H1 (cell line): Measurements from ENCODE around the gene CLTCL1. TPM values are rescaled to one million over a fixed set of nuclear protein-coding genes. Genes with fewer than 3 reads are reported as not detected.

Experiments used
- CTCF ChIA-PET: fragments of 300-600 bp; sonication (Branson Sonifier 250); formaldehyde crosslinking; loops from one replicate; lab custom pipeline; 2021; ENCODE audit not compliant: partially characterized antibody; lab: Charles Lee
- POLR2A ChIA-PET: fragments of 300-600 bp; sonication (Branson Sonifier 250); formaldehyde crosslinking; loops from one replicate; lab custom pipeline; 2021; ENCODE audit warnings: inconsistent platforms; ENCODE audit not compliant: partially characterized antibody; lab: Charles Lee
- DNase-seq, 2 experiments: peaks; one replicate each; pipeline versions ENCODE4 v3.0.0 to v3.0.0-alpha.2; 2010 to 2022; ENCODE audit warnings: low spot score in 2 of 2, low read depth in 1 of 2, mixed read lengths in 1 of 2
- FAIRE-seq: peaks from 2 replicates; lab custom pipeline; 2011; peaks lifted over from hg19 to GRCh38; lab: Jason Lieb, UNC
- H2AFZ ChIP-seq: 2 replicates; pipeline ENCODE4 v1.8.1; 2012; ENCODE audit warnings: low read length, inconsistent platforms
- H2AK5ac ChIP-seq: 2 replicates; pipeline ENCODE4 v1.6.1; 2013; ENCODE audit warnings: low read depth, low read length
- H2BK120ac ChIP-seq: replicated peaks from 2 replicates; pipeline ENCODE3; 2013; ENCODE audit warnings: low read depth, low read length, inconsistent platforms
- H2BK12ac ChIP-seq: 2 replicates; pipeline ENCODE4 v1.6.1; 2013; ENCODE audit warnings: low read depth, low read length
- H2BK15ac ChIP-seq: 2 replicates; pipeline ENCODE4 v1.6.1; 2013; ENCODE audit warnings: low read length
- H2BK20ac ChIP-seq: 2 replicates; pipeline ENCODE4 v1.6.1; 2013; ENCODE audit warnings: low read length
- H2BK5ac ChIP-seq: 2 replicates; pipeline ENCODE4 v1.6.1; 2013; ENCODE audit warnings: low read depth, low read length
- H3K14ac ChIP-seq: 2 replicates; pipeline ENCODE4 v1.6.1; 2013; ENCODE audit warnings: inconsistent platforms; ENCODE audit not compliant: insufficient read length
- H3K18ac ChIP-seq: 2 replicates; pipeline ENCODE4 v1.6.1; 2013; ENCODE audit warnings: low read length; ENCODE audit errors: extremely low read depth
- H3K23ac ChIP-seq: 2 replicates; pipeline ENCODE4 v1.6.1; 2013; ENCODE audit warnings: inconsistent platforms; ENCODE audit not compliant: insufficient read length
- H3K23me2 ChIP-seq: 2 replicates; pipeline ENCODE4 v1.6.1; 2013; ENCODE audit warnings: low read depth, low read length
- H3K27ac ChIP-seq: 2 replicates; pipeline ENCODE4 v1.6.1; 2011; ENCODE audit warnings: low read depth, low read length, inconsistent platforms
- H3K27me3 ChIP-seq, 4 experiments: replicated peaks in 1 of 4; 1 replicate in 1 of 4; 2 replicates in 3 of 4; pipeline versions ENCODE4 v1.6.1 to v1.8.1; 2011 to 2013; ENCODE audit warnings: low read length in 3 of 4, mild to moderate bottlenecking in 3 of 4, inconsistent platforms in 2 of 4, mixed read lengths in 2 of 4, moderate library complexity in 1 of 4; ENCODE audit not compliant: control insufficient read depth in 3 of 4, insufficient read depth in 3 of 4; ENCODE audit errors: extremely low read depth in 1 of 4
- H3K36me3 ChIP-seq, 4 experiments: 2 replicates each; pipeline versions ENCODE4 v1.6.1 to v1.8.1; 2011 to 2013; ENCODE audit warnings: mild to moderate bottlenecking in 4 of 4, low read length in 3 of 4, moderate library complexity in 2 of 4, control low read depth in 1 of 4, inconsistent platforms in 1 of 4; ENCODE audit not compliant: insufficient read depth in 4 of 4, control insufficient read depth in 2 of 4
- H3K4ac ChIP-seq: replicated peaks from 2 replicates; pipeline ENCODE3; 2013; ENCODE audit warnings: low read length, low read depth, mixed read lengths, inconsistent platforms; ENCODE audit not compliant: insufficient read length
- H3K4me1 ChIP-seq, 4 experiments: replicated peaks in 1 of 4; 1 replicate in 1 of 4; 2 replicates in 3 of 4; pipeline versions ENCODE4 v1.6.1 to v1.8.1; 2011 to 2013; ENCODE audit warnings: low read length in 3 of 4, inconsistent platforms in 2 of 4, mixed read lengths in 1 of 4; ENCODE audit not compliant: insufficient read depth in 4 of 4, control insufficient read depth in 3 of 4
- H3K4me2 ChIP-seq, 2 experiments: 2 replicates each; pipeline versions ENCODE4 v1.6.1 to v1.8.1; 2011 to 2013; ENCODE audit warnings: low read depth in 2 of 2, low read length in 2 of 2, control low read depth in 1 of 2, inconsistent platforms in 1 of 2, mild to moderate bottlenecking in 1 of 2; ENCODE audit not compliant: insufficient read depth in 1 of 2
- H3K4me3 ChIP-seq, 4 experiments: fragments of 200-600, 300-600 bp in 1 of 4; sonication (generic), shearing (Covaris generic), sonication (Bioruptor Twin) in 1 of 4; 2 replicates each; pipeline versions ENCODE4 v1.5.1 to v1.8.1; 2011 to 2016; ENCODE audit warnings: low read length in 4 of 4, low read depth in 3 of 4, control low read depth in 2 of 4, inconsistent platforms in 2 of 4, mild to moderate bottlenecking in 2 of 4, mixed read lengths in 1 of 4, moderate library complexity in 1 of 4; ENCODE audit not compliant: insufficient read depth in 2 of 4; ENCODE audit errors: extremely low read depth in 1 of 4
- H3K56ac ChIP-seq: replicated peaks from 2 replicates; pipeline ENCODE3; 2013; ENCODE audit warnings: low read depth, mild to moderate bottlenecking, mixed read lengths, low read length, inconsistent platforms; ENCODE audit not compliant: insufficient read length
- H3K79me1 ChIP-seq: 2 replicates; pipeline ENCODE4 v1.6.1; 2013; ENCODE audit warnings: low read depth, low read length, control low read depth
- H3K79me2 ChIP-seq, 2 experiments: 2 replicates each; pipeline versions ENCODE4 v1.6.1 to v1.8.1; 2012 to 2013; ENCODE audit warnings: low read length in 2 of 2, mild to moderate bottlenecking in 2 of 2, inconsistent platforms in 1 of 2; ENCODE audit not compliant: insufficient read depth in 2 of 2, control insufficient read depth in 1 of 2
- H3K9ac ChIP-seq, 4 experiments: replicated peaks in 1 of 4; 1 replicate in 1 of 4; 2 replicates in 3 of 4; pipeline versions ENCODE4 v1.6.1 to v1.8.1; 2011 to 2013; ENCODE audit warnings: low read depth in 3 of 4, low read length in 3 of 4, control low read depth in 2 of 4, mild to moderate bottlenecking in 2 of 4, moderate library complexity in 2 of 4, inconsistent platforms in 1 of 4; ENCODE audit errors: extremely low read depth in 1 of 4
- H3K9me3 ChIP-seq, 2 experiments: 2 replicates each; pipeline versions ENCODE4 v1.6.1 to v1.8.1; 2012 to 2013; ENCODE audit warnings: mild to moderate bottlenecking in 2 of 2, moderate library complexity in 2 of 2, control low read depth in 1 of 2, inconsistent platforms in 1 of 2, low read depth in 1 of 2, low read length in 1 of 2, mixed read lengths in 1 of 2; ENCODE audit not compliant: insufficient read depth in 2 of 2
- H4K20me1 ChIP-seq, 2 experiments: replicated peaks in 1 of 2; 2 replicates each; pipeline versions ENCODE3 to v1.8.1; 2011 to 2013; ENCODE audit warnings: inconsistent platforms in 2 of 2, low read length in 2 of 2, mild to moderate bottlenecking in 1 of 2; ENCODE audit not compliant: insufficient read depth in 2 of 2, control insufficient read depth in 1 of 2
- H4K5ac ChIP-seq: 2 replicates; pipeline ENCODE4 v1.6.1; 2013; ENCODE audit warnings: low read length, low read depth, mixed read lengths, inconsistent platforms; ENCODE audit not compliant: insufficient read length
- H4K8ac ChIP-seq: 2 replicates; pipeline ENCODE4 v1.8.0; 2013; ENCODE audit warnings: mild to moderate bottlenecking, moderate library complexity, low read length, inconsistent platforms; ENCODE audit not compliant: insufficient read depth; ENCODE audit errors: extremely low read depth
- H4K91ac ChIP-seq: replicated peaks from 2 replicates; pipeline ENCODE3; 2013; ENCODE audit warnings: low read length, mixed read lengths, inconsistent platforms; ENCODE audit not compliant: insufficient read length
- EGR1 ChIP-seq: IDR thresholded peaks from 2 replicates; pipeline ENCODE4 v1.6.1; 2011; ENCODE audit warnings: low read depth, low read length, borderline replicate concordance
- GTF2F1 ChIP-seq: IDR thresholded peaks from 2 replicates; pipeline ENCODE4 v1.6.1; 2012; ENCODE audit warnings: low read depth, low read length, improper control_type of control experiment, borderline replicate concordance
- RXRA ChIP-seq: IDR thresholded peaks from 2 replicates; pipeline ENCODE4 v1.6.1; 2011; ENCODE audit warnings: low read depth, mild to moderate bottlenecking, low read length, moderate library complexity; ENCODE audit not compliant: insufficient read depth
- SIRT6 ChIP-seq: IDR thresholded peaks from one replicate; pipeline ENCODE4 v1.7.1; 2012; ENCODE audit warnings: low read length, inconsistent platforms
- SIX5 ChIP-seq: IDR thresholded peaks from 2 replicates; pipeline ENCODE4 v1.6.1; 2011; ENCODE audit warnings: mild to moderate bottlenecking, low read depth, low read length
- TBP ChIP-seq: IDR thresholded peaks from 2 replicates; pipeline ENCODE4 v1.6.1; 2011; ENCODE audit warnings: low read depth, low read length, improper control_type of control experiment
- WGBS, 2 experiments: shearing (Covaris generic) in 1 of 2; methylation state at CpG; one replicate each; pipeline versions ENCODE4 v1.1.6 to v1.1.7; 2013 to 2015; ENCODE audit warnings: low lambda C conversion rate in 2 of 2, mixed read lengths in 2 of 2, inconsistent platforms in 1 of 2, low coverage in 1 of 2, missing lambda C conversion rate in 1 of 2; ENCODE audit not compliant: insufficient replicate concordance in 2 of 2, insufficient coverage in 1 of 2, insufficient read length in 1 of 2; ENCODE audit errors: extremely low coverage in 1 of 2, missing lambda C conversion rate in 1 of 2; 5-methylcytosine and 5-hydroxymethylcytosine counted together
- polyA plus RNA-seq, 7 experiments: library from polyadenylated mRNA; depleted of rRNA in 3 of 7; stranded (reverse) in 5 of 7; unstranded in 2 of 7; fragments of >200 nt in 5 of 7; fragments of 200-250 nt in 2 of 7; gene quantifications; 1 replicate in 5 of 7; 2 replicates in 1 of 7; 4 replicates in 1 of 7; pipeline versions ENCODE4 v1.2.1 to v1.2.3, GENCODE V29; 2011 to 2013; ENCODE audit warnings: missing spikeins in 2 of 7, mixed read lengths in 2 of 7
- total RNA-seq: library from RNA; stranded (reverse); fragmentation: NEBNext Ultra II Directional; extraction: Animal tissue kit (Norgen Biotek cat#: 25700); gene quantifications from 2 replicates; pipeline ENCODE4 v1.2.1, GENCODE V29; 2021
- TF ChIP-seq, protein P1 (sequence below): IDR thresholded peaks from 2 replicates; pipeline ENCODE4 v1.6.1; 2011; ENCODE audit warnings: low read depth, mild to moderate bottlenecking, low read length; ENCODE audit not compliant: insufficient read depth

CLTCL1 gene
- total and polyA plus RNA-seq, 2 of the 8 experiments (the other 6 are each of a cell fraction or from before 2014, with no cell fraction given): 12.4 to 17.0 TPM

GRCh38 chr22:19233189-19233661, 58.3 kb downstream of the CLTCL1 start:
- CTCF ChIA-PET: no interaction called here
- Histone ChIP-seq H3K23ac (no peak overlapping the region), H2BK5ac (no peak overlapping the region), H2BK20ac (no peak overlapping the region), H3K9me3 (no peaks in the 10 kb centered on the region), H3K4me2 (no peak overlapping the region), H3K56ac (no peak overlapping the region), H2BK15ac (no peak overlapping the region), H3K79me2 (no peaks in the 10 kb centered on the region), H2AFZ (no peak overlapping the region), H4K8ac (no peak overlapping the region), H3K4me3 (no peak overlapping the region), H3K36me3 (peaks cover 0 to 37% (median 11%) of the 10 kb centered on the region in 4 experiments; a peak in 7 of 8 replicates), H3K27ac (no peak overlapping the region), H4K20me1 (no peaks in the 10 kb centered on the region), H3K4ac (no peak overlapping the region), H4K91ac (no peak overlapping the region), H2BK12ac (no peak overlapping the region), H3K27me3 (no peaks in the 10 kb centered on the region), H2AK5ac (no peak overlapping the region), H3K23me2 (no peaks in the 10 kb centered on the region), H3K79me1 (no peaks in the 10 kb centered on the region), H3K4me1 (no peaks in the 10 kb centered on the region), H3K18ac (no peak overlapping the region), H3K9ac (no peak overlapping the region), H2BK120ac (no peak overlapping the region), H4K5ac (no peak overlapping the region), H3K14ac (no peak overlapping the region)
- FAIRE-seq: no peak
- no peak for DNase-seq
- WGBS, 2 experiments: 93% methylated on average over 11 of the region's 11 CpGs; no CpG with 5 or more reads in 1 of the 2 experiments
- POLR2A ChIA-PET: interaction anchor here (1.0 kb wide), 1 partner anchor 10 kb away, joined by 3 read pairs; no protein-coding TSS in a partner anchor
- no peak for TF ChIP-seq TBP
- no peak for TF ChIP-seq SIRT6
- no peak for TF ChIP-seq GTF2F1
- no peak for TF ChIP-seq RXRA
- TF ChIP-seq SIX5: no peak
- no peak for TF ChIP-seq EGR1
- TF ChIP-seq, protein P1, sequence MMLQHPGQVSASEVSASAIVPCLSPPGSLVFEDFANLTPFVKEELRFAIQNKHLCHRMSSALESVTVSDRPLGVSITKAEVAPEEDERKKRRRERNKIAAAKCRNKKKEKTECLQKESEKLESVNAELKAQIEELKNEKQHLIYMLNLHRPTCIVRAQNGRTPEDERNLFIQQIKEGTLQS: no peak
